Cerebellar cortex (tissue), 1 donor: ENCODE results near the gene PRR33.

Source experiments
- DNase-seq: peaks from one replicate; pipeline ENCODE4 v3.0.0-alpha.2; 2015; ENCODE audit warnings: low spot score

The PRR33 gene

DNA sequence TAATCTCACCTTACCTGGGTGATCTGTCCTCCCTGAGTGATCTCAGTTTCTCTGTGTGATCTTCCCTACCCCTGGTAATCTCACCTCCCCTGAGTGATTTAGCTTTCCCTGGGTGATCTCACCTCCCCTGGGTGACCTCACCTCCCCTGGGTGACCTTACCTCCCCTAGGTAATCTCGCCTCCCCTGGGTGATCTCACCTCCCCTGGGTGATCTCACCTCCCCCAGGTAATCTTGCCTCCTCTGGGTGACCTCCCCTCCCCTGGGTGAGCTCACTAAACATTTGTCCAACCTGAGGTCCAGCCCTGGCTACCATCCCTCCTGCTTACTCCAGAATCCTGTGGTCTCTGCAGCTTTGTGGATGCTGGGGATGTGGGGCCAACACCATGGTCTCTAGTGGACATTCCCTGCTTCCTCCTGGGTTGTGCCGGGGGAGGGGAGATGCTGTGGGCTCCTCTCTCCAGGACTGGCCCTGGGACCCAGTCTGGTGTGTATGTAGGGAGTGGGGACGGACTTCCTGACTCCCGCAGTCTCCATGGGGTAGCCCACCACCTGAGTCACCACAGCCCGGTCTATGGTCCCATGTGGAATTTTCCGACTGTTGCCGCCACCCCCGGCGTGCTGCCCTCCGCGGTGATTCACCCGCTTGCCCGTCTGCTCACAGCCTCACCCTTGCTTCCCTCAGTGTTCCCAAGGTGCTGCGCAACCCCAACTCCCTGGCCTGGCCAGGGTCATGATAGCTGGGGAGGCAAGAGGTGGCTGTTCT lies 28.9 kb downstream of the PRR33 start:
- no peak for DNase-seq

DNA sequence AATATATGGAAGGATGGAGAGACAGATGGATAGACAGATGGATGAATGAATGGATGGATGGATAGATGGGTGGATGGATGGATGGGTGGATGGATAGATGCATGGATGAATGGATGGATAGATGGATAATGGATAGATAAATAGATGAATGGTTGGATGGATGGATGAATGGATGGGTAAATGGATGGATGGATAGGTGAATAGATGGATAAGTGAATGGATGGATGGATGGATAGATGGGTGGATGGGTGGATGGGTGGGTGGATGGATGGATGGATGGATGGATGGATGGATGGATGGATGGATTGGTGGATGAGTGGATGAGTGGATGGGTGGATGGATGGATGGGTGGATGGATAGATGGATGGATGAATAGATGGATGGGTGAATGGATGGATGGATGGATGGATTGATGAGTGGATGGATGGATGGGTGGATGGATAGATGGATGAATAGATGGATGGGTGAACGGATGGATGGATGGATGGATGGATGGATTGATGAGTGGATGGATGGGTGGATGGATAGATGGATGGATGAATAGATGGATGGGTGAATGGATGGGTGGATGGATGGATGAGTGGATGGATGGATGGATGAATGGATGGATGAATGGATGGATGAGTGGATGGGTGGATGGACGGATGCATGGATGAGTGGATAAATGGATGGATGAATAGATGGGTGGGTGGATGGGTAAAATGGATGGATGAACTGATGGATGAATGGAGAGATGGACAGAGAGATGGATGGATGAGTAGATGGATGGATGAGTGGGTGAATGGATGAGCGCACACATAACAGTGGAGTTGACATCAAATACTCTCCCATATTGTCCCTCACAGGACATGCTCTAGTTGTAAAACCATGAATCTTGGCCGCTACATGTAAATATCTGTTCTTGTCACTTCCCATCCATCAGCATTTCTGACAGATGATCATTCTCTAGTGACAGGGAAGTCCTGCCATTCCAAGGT lies 30.0 kb downstream of the PRR33 start:
- no peak for DNase-seq

DNA sequence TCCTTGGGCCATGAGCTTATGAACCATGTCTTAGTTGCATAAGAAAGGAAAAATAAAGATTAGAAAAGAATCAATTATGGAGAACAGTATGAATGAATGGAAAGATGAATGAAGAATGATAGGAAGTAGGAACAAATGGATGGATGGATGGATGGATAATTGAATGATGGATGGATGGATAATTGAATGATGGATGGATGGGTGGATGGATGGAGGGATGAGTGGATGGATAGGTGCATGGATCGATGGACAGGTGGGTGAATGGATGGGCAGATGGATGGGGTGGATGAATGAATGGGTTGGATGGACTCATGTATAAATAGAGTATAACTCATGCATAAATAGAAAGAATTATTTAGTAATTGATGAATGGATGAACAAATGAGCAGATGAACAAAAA lies 31.6 kb downstream of the PRR33 start:
- no peak for DNase-seq

DNA sequence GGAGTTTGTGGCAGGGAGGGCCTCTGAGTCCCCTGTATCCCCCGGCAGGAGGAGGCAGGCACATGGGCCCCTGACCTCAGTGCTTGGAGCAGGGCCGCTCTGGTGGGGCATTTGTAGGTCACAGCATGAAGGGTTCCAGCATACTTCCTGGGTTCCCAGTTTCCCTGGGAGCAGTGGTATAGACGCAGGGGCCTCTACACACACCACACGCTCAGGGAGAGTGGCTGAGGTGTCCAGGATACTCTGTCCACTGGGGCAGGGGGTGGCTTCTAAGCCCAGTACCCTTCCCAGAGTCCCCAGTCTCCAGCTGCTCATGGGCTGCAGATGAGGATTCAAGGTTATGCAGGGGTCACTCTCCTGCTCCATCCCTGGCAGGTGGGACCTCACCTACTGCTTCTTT lies 32.7 kb downstream of the PRR33 start:
- DNase-seq: no peak

DNA sequence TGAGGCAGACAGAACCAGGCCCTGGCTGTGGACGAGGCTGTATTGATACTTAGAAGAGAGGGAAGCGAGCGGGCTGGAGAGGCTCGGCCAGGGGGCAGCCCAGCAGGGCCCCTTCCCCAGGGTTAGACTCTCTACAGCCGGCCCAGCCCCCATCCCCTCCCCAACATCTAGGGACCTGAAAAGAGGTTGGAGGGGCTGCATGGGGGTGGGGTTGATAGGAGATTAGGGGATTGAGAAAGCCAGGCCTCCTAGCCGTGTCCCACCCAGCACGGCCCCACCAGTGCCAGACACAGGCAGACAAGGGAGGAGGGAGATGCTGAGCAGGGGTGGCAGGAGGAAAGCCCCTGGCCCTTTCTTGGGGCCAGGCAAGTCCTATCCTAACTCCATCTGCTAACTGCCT lies 33.1 kb downstream of the PRR33 start:
- DNase-seq: no peak

DNA sequence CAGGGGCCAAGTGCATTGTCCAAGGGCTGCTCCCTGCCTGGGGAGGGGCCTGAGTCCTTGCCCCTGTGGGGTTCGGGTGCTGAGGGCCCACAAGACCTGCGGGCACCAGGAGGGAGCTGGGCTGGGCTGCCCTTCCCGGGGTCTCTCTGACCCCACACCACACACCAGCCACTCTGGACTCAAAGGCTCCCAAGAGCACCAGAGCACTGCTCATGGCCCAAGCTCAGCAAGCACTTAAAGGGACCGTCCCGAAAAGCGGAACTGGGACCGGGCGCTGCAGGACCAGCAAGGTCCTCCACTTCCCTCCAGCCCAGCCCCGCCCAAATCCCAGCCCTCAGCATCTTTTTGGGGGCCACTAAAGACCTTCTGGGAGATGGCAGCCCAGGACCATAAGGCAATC lies 33.5 kb downstream of the PRR33 start:
- DNase-seq: no peak

DNA sequence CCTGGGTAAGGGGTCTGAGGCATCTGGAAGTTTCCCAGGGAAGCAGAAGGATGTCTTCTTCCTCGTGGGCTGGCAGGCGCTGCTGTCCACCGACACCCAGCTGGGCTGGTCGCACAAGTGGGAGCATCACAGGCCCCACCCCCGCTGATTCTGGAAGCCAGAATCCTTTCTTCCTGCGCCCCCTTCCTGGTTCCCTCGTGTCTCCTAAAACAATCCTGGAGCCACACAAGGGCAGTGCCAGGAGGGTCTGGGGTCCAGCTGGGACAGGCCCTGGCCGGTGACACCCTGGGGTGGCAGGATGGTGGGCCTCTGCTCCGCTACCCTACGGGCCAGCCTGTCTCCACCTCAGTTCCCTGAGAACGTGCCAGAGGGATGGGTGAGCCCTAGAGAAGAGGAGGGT lies 34.6 kb downstream of the PRR33 start:
- DNase-seq: no peak

DNA sequence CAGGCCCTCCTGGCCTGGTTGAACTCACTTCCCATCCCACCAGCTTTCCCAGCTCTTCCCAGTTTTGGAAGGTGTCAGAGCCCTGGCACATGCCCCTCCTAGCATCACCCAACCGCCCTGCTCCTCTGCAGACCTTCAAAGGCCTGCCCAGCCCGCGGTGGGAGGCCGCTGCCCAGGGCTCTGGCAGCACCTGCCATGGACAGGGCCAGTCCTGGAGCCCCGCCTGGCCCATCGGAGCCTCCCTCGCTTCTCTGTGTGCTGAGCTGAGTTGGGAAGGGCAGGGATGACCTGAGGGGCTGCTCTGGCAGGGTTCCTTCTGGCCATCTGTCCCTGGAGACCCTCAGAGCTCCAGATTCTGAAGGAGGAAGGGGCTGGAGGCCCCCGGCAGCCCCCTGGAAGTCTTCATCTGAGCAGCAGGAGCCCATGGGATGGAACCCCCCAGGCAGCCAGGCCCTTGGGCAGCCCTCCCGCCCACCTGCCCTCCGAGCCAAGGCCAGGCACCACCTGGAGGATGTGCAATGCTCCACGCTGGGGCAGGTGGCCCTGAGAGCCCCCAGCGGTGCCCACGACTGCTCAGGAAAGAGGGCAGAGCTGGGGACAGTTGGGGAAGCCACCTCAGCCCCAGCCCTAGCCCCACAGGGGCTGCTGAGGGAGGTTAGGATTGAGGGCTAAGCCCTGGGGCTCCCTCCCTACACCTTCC lies 35.2 kb downstream of the PRR33 start:
- no peak for DNase-seq

DNA sequence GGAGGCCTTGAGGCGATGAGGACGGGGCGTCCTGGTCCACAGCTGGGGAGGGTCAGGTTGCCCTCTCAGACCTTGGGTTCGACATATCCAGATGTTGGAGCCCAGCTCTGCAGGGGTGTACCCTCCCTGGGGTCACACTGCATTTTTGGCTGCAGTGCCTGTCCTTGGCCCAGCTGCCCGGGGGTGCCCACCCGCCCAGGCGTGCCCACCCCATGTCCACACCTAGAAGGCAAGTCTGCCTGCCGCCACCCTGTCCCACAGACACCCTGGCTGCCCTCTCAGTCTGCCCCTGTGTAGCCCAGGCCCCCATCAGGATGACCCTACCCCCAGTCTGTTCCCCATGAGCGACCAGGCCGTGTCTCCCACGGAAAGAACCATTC lies 35.8 kb downstream of the PRR33 start:
- DNase-seq: no peak

DNA sequence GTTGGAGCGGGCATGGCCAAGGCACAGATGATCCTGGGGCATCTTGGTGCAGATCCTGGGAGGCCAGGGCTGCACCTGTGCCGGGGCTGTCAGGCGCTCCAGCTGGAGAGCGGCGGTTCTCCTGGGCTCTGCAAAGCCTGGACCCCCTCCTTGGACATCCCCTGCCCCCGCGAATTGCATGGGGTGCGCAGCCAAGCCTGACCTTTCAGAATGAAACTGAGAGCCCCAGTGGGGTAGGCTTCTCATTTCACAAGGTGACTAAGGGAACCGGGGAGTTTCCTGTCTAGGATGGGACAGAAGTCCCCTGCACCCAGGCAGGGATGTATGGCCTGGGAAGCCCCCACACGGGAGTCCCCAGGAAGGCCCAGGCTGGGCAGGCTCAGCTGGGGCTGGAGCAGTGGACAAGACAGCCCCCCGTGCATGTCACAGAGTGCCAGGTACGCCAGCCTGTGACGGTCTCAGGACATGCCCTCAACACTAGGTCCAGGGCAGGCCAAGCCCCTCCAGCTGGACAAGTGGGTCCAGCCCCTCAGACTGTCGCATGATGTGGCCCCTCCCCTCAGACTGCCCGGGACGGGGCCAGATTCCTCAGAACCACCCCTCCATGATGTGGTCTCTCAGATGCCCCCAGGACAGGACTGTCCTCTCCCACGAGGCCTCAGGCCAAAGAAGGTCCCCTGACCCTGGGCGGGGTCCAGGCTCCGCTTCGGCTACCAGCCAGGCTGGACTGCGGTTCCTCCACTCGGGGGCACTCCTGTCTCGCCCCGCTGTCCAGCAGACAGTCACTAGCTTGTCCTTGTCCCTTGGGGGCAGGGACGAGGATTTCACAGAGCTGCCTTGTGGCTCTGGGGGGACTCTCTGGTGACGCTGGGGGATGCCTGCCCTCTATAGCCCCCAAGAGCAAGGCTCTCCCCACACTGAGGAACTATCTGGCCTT lies 36.5 kb downstream of the PRR33 start:
- no peak for DNase-seq

DNA sequence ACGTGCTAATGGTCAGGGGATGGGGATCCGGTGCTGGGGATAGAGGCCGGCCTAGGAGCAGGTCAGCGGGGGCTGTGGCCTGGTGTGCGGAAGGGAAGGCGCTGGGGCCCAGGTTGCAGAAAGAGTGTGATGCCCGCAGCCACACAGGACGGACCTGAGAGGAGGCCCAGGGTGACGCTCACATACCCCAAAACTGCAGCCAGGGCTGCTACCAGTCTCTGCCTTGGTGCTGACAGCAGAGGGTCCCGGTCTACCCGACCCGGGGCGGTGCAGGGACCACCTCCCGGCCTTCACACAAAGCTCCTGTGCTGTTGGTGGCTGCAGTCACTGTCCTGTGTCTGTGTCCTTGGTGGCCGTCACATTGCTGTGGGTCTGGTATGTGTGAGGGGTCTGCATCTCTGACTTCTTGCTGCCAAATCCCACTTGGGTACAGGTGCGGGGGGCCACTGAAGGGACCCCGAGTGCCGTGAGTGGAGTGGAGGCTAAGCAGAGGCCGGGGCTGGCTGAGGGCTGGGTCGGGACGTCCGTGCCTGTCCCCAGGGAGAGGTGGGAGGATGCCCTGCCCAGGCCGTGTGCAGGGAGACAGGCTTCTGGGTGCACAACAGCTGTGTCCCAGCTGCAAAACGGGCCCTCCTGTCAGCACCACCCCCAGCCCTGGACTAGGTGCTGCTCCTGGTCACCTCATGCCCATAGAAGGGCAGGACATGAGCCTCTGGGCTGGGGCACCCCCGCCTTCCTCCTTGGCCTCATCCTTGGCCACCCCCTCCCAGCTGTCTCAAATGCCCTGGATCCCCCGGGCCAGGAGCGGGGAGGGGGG lies 37.4 kb downstream of the PRR33 start:
- DNase-seq: no peak

DNA sequence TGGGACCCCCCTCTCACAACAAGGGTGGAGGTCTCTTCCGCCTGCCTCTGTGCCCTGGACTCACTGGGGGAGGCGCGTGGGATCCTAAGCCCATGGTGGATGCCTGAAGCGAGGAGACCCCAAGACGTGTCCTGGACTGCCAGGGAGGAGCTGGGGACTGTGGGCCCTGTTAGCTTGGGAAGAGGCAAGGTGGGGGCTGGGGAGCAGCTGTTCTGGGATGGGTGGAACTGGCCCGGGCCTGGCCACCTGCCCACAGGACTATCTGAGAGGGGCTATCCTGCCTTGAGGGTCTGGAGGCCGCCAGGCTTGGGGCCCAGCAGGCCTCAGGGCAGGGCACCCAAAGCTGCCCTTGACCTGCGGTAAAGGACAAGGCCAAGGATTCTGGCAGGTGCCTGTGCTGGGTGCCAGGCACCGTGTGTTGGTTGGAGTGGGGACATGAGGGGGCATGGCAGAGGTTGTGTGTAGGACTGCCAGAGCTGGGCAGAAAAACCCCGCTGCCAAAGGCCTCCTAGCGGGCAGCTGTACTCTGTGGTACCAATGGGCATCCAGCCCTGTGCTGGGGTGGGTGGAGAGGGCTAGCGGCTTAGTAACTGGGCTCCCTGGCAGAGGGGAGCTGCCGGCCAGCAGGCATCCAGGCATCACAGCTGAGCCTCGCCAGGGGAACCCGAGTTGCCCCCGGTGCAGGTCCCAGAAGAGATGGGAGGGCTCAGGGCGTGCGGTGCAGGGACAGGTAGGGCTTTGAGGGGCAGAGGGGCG lies 38.1 kb downstream of the PRR33 start:
- DNase-seq: no peak

DNA sequence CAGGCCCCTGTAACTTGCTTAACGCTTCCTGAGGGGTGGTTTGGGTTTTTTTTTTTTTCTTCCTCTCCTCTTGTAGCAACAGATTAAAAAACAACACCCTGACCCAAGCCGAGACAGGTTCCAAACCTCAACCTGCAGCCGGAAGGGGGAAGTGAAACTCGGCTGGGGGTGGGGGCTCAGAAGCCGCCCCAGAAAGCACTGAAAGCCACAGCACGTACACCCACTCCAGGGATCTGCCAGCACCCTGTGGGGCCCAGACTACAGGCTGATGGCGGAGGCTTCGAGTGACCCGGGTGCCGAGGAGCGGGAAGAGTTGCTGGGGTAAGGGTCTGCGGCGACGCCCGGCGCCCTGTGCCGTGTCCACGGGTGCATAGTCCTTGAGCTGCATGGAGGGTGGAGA lies 38.8 kb downstream of the PRR33 start, which contains the start of gene LSP1:
LSP1 (plus strand) TSS at position 208 of the 400 bp plus-strand sequence; CDS start at position 269, 61 bp downstream.
- no peak for DNase-seq

DNA sequence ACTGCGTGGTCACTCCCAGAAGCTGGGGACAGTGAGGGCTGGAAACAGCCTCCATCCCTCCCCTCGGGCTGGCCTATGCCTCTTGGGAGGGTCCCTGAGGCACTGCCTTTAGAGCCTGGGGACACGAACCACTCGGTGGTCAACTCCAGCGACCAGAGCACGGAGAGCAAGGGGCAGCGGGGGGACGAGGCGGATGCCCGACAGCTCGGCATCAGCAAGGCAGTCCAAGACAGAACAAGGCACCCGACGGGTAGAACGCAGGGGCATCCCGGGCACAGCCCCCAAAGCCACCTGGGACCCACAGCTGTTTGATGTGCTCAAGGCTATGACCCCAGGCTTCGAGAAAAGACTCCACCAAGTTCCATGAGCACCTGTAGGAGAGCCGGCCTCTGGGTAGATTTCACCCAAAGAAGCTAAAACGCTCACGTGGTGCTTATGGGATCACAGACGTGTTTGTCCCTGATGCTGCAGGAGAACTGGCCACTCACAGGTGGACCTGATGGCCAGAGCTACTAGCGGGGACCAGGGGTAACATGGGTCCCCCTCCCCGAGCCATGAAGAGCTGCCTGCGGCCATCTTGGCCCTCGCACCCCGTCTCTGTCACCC lies 39.3 kb downstream of the PRR33 start:
- no peak for DNase-seq

DNA sequence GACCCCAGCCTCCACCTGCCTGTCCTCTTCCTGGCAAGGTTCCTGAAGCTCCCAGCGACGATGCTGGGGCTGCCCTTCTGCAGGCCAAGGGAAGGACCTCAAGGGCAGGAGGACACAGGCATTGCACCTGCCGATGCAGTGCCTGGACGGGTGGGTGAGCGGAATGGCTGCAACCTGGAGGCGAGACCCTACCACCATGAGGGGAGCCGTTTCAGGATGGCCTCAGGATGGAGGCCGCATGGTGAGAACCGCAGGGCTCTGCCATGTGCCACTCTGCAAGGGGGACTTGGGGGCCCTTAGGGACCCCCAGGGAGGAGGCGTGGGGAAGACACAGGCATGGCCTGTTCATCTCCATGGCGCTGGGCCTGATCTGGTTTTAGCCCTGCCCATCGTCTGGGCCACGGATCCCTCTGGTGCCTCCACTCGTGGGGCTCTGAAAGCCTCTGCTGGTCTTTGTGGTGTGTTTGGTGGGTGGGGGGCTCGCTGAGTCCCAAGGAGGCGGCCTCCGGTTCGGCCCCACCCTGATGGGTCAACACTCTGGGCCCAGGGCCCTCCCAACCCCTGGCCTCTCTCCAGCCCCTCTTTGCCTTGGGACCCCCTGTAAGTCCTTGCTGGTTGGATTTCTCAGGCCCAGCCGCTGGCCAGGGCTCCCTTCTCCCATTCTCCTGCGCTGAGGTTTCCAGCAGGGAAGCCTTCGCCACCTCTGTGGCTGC lies 40.1 kb downstream of the PRR33 start:
- DNase-seq: no peak

DNA sequence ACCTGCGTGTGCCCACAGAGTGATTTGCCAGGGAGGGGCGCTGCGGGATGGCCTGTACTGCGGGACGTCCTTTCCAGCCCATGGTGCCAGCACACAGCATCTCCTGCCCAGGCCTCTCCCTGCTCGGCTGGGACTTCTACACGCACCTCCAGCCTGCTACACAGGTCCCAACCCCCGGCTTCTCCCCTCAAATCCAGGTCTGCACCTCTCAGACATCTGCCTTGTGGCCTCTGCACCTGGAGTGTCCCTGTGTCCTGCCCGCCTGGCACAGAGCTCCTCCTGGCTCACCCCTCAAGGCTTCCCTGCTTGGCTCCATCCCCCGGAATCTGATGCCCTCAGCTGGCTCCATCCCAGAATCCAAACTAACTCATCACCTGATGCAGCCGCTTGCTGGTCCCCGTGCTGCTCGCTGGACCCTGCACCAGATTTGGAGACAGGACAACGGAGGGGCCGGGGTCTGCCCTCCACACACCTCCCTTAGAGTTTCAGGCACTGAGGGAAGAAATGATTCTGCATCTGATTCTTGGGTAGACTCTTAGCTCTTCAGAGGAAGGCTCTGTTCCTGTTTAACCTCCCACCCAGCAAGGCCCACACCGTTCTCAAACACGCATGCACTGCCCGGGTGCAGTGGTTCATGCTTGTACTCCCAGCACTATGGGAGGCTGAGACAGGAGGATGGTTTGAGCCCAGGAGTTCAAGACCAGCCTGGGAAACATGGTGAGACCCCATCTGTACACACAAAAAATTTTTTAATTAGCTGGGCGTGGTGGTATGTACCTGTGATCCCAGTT lies 42.9 kb downstream of the PRR33 start:
- no peak for DNase-seq

DNA sequence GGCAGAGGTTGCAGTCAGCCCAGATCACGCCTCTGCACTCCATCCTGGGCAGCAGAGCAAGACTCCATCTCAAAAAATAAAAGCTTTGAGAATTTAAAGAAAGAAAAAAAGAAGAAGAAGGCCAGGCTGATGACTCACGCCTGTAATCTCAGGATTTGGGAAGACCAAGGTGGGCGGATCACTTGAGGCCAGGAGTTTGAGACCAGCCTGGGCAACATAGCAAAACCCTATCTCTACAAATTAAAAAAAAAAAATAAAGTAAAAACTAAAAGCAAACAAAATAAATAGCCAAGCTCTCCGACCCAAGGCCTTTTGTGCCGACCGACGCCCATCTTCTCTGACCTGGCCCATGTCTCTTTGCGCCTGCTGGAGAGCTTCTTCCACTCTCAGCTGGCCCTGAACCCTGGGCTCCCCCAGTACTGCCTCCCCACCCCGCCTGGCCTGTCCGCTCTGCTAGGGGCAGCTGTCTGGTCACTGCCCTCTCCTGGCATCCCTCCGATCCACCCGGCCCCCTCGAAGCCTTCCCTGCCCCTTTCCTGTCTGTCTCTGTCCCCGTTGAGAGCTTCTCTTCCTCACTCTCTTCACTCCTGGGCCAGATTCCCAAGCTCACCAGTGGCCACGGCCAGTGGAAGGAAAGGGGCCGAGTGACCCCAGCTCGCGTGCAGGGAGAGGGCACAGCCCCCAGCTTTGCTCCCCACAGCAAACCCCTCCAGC lies 43.6 kb downstream of the PRR33 start:
- no peak for DNase-seq
